Fibroblast of mammary gland (primary cell): ENCODE results near the gene PCDHA10.
"Not testable (repeated sequence)": the region's sequence is repeated elsewhere in the genome, so short reads cannot be mapped to it uniquely, and the experiment has no call there.

Source experiments
- DNase-seq: peaks from one replicate; pipeline ENCODE4 v3.0.0-alpha.2; 2010; ENCODE audit warnings: low read depth
- H3K4me3 ChIP-seq: 2 replicates; pipeline ENCODE4 v1.5.1; 2011; ENCODE audit warnings: low read depth, mild to moderate bottlenecking, low read length, moderate library complexity; ENCODE audit not compliant: control insufficient read depth
- TF ChIP-seq, protein P1 (sequence below): conservative IDR thresholded peaks from 2 replicates; pipeline ENCODE4 v1.5.1; 2011; ENCODE audit warnings: low read depth, low read length, inconsistent platforms; ENCODE audit not compliant: control insufficient read depth, insufficient read depth

The PCDHA10 gene

DNA sequence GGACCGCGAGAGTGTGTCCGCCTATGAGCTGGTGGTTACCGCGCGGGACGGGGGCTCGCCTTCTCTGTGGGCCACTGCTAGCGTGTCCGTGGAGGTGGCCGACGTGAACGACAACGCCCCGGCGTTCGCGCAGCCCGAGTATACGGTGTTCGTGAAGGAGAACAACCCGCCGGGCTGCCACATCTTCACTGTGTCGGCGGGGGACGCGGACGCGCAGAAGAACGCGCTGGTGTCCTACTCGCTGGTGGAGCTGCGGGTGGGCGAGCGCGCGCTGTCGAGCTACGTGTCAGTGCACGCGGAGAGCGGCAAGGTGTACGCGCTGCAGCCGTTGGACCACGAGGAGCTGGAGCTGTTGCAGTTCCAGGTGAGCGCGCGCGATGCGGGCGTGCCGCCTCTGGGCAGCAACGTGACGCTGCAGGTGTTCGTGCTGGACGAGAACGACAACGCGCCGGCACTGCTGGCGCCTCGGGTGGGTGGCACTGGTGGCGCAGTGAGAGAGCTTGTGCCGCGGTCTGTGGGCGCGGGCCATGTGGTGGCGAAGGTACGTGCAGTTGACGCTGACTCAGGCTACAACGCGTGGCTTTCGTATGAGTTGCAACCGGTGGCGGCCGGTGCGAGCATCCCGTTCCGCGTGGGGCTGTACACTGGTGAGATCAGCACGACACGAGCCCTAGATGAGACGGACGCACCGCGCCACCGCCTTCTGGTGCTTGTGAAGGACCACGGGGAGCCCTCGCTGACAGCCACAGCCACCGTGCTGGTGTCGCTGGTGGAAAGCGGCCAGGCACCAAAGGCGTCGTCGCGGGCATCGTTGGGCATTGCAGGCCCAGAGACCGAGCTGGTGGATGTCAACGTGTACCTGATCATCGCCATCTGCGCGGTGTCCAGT lies 19.8 kb upstream of the PCDHA10 start:
- H3K4me3 ChIP-seq, result no peak overlapping the region
- TF ChIP-seq, protein P1, sequence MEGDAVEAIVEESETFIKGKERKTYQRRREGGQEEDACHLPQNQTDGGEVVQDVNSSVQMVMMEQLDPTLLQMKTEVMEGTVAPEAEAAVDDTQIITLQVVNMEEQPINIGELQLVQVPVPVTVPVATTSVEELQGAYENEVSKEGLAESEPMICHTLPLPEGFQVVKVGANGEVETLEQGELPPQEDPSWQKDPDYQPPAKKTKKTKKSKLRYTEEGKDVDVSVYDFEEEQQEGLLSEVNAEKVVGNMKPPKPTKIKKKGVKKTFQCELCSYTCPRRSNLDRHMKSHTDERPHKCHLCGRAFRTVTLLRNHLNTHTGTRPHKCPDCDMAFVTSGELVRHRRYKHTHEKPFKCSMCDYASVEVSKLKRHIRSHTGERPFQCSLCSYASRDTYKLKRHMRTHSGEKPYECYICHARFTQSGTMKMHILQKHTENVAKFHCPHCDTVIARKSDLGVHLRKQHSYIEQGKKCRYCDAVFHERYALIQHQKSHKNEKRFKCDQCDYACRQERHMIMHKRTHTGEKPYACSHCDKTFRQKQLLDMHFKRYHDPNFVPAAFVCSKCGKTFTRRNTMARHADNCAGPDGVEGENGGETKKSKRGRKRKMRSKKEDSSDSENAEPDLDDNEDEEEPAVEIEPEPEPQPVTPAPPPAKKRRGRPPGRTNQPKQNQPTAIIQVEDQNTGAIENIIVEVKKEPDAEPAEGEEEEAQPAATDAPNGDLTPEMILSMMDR, result no peak
- no peak for DNase-seq

DNA sequence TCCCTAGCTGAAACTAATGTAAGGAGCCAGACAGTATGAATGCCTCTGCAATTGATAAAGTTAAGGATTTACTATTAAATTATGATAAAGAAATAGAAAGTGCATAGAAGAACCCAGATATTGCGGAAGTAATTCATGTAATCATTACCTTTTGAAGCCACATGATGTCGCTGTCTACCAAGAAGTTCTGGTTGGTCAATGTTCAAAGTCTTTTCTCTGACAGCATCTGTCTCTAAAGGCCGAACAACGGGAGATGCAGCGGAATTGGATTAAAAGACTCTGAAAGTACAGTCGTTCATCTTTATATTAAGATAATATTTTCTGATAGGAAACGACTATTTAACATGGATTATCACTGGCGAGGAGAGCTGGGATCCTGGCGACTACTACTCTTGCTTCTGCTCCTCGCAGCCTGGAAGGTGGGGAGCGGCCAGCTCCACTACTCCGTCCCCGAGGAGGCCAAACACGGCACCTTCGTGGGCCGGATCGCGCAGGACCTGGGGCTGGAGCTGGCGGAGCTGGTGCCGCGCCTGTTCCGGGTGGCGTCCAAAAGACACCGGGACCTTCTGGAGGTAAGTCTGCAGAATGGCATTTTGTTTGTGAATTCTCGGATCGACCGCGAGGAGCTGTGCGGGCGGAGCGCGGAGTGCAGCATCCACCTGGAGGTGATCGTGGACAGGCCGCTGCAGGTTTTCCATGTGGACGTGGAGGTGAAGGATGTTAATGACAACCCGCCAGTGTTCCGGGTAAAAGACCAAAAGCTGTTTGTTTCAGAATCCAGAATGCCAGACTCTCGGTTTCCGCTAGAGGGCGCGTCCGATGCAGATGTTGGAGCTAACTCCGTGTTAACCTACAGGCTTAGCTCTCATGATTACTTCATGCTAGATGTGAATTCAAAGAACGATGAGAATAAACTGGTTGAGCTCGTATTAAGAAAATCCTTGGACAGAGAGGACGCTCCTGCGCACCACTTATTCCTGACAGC lies 14.4 kb upstream of the PCDHA10 start, which contains the start of gene PCDHA8:
TSS of gene PCDHA8 (plus strand) at position 210 of the 985 bp plus-strand sequence. CDS start at position 345, 135 bp downstream.
- H3K4me3 ChIP-seq, result no peak within 1 kb of the TSS
- DNase-seq, result no peak
- TF ChIP-seq, protein P1, result peak; percentile 31

DNA sequence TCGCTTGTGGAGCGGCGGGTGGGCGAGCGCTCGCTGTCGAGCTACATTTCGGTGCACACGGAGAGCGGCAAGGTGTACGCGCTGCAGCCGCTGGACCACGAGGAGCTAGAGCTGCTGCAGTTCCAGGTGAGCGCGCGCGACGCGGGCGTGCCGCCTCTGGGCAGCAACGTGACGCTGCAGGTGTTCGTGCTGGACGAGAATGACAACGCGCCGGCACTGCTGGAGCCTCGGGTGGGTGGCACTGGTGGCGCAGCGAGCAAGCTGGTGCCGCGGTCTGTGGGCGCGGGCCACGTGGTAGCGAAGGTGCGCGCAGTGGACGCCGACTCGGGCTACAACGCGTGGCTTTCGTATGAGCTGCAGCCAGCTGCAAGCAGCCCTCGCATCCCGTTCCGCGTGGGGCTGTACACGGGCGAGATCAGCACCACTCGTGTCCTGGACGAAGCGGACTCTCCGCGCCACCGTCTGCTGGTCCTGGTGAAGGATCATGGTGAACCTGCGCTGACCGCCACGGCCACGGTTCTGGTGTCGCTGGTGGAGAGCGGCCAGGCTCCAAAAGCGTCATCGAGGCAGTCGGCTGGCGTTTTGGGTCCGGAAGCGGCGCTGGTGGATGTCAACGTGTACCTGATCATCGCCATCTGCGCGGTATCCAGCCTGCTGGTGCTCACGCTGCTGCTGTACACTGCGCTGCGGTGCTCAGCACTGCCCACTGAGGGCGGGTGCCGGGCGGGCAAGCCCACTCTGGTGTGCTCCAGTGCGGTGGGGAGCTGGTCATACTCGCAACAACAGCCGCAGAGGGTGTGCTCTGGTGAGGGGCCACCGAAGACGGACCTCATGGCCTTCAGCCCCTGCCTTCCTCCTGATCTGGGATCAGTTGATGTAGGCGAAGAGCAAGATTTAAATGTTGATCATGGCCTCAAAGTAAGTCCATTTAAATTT lies 12.6 kb upstream of the PCDHA10 start:
- no peak for DNase-seq
- TF ChIP-seq, protein P1, result no peak
- H3K4me3 ChIP-seq, result no peak overlapping the region

DNA sequence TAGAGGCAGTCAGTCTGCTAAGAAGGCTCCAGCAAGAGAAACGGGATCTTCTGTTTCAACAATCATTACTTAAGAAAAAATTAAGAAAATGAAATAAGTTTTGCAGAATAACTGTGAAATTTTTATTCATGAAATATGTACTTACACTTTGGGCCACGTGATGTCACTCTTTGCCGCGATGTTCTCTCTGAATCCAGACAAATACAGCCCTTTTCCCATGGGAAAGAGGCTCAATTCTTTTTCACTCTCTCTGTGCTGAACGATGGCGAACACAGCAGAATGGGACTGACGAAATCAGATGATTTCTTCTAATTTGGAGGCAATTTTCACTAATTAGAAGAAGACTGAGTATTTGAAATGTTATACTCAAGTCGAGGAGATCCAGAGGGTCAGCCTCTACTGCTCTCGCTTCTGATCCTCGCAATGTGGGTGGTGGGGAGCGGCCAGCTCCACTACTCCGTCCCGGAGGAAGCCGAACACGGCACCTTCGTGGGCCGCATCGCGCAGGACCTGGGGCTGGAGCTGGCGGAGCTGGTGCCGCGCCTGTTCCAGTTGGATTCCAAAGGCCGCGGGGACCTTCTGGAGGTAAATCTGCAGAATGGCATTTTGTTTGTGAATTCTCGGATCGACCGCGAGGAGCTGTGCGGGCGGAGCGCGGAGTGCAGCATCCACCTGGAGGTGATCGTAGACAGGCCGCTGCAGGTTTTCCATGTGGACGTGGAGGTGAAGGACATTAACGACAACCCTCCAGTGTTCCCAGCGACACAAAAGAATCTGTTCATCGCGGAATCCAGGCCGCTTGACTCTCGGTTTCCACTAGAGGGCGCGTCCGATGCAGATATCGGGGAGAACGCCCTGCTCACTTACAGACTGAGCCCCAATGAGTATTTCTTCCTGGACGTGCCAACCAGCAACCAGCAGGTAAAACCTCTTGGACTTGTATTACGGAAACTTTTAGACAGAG lies 7.3 kb upstream of the PCDHA10 start, which contains the start of gene PCDHA9:
TSS of gene PCDHA9 (plus strand) at position 244 of the 964 bp plus-strand sequence. CDS start at position 358, 114 bp downstream.
- DNase-seq, H3K4me3 ChIP-seq: not testable (repeated sequence)

DNA sequence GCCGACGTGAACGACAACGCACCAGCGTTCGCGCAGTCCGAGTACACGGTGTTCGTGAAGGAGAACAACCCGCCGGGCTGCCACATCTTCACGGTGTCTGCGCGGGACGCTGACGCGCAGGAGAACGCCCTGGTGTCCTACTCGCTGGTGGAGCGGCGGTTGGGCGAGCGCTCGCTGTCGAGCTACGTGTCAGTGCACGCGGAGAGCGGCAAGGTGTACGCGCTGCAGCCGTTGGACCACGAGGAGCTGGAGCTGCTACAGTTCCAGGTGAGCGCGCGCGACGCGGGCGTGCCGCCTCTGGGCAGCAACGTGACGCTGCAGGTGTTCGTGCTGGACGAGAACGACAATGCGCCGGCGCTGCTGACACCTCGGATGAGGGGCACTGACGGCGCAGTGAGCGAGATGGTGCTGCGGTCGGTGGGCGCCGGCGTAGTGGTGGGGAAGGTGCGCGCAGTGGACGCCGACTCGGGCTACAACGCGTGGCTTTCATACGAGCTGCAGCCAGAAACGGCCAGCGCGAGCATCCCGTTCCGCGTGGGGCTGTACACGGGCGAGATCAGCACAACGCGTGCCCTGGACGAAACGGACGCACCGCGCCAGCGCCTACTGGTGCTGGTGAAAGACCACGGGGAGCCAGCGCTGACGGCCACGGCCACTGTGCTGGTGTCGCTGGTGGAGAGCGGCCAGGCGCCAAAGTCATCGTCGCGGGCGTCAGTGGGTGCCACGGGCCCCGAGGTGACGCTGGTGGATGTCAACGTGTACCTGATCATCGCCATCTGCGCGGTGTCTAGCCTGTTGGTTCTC lies 5.7 kb upstream of the PCDHA10 start:
- H3K4me3 ChIP-seq, DNase-seq: not testable (repeated sequence)

DNA sequence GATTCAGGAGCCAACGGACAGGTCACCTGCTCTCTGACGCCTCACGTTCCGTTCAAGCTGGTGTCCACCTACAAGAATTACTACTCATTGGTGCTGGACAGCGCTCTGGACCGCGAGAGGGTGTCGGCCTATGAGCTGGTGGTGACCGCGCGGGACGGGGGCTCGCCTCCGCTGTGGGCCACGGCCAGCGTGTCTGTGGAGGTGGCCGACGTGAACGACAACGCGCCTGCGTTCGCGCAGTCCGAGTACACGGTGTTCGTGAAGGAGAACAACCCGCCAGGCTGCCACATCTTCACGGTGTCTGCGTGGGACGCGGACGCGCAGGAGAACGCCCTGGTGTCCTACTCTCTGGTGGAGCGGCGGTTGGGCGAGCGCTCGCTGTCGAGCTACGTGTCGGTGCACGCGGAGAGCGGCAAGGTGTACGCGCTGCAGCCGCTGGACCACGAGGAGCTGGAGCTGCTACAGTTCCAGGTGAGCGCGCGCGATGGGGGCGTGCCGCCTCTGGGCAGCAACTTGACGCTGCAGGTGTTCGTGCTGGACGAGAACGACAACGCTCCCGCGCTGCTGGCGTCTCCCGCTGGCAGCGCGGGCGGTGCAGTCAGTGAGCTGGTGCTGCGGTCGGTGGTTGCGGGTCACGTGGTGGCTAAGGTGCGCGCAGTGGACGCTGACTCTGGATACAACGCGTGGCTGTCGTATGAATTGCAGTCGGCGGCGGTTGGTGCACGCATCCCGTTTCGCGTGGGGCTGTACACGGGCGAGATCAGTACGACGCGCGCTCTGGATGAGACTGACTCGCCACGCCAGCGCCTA lies 1.7 kb downstream of the PCDHA10 start:
- TF ChIP-seq, protein P1, result no peak
- no peak for DNase-seq
- H3K4me3 ChIP-seq, result no peak overlapping the region
